HCT116 (cell line): ENCODE data around the gene ANGPTL5. TPM values are rescaled to one million over a fixed set of nuclear protein-coding genes. Genes with fewer than 3 reads are reported as not detected.
A peak's percentile ranks its signal among the peaks of the same experiment; 100 is the strongest.

Experiments used
- ATAC-seq: fragments of 200-7000 bp; cut with Tn5 transposase; 2 replicates; pipeline ENCODE4 v1.9.1; 2020; ENCODE audit warnings: mild to moderate bottlenecking, moderate library complexity
- BruUV-seq: library from RNA; stranded (reverse); fragments of 400-500 nt; replicated peaks from 2 replicates; lab custom pipeline; 2021; lab: Mats Ljungman, UMichigan
- CTCF ChIA-PET: fragments of 300-600 bp; sonication (Branson Sonifier 250); formaldehyde crosslinking; loops from one replicate; lab custom pipeline; 2021; ENCODE audit warnings: antibody characterized with exemption; lab: Charles Lee
- POLR2A ChIA-PET: fragments of 300-600, 350-600 bp; sonication (Branson Sonifier 250); formaldehyde crosslinking; loops from one replicate; lab custom pipeline; 2021; ENCODE audit warnings: antibody characterized with exemption; lab: Charles Lee
- RAD21 ChIA-PET, 2 experiments: fragments of 300-600 bp; sonication (Branson Sonifier 250); formaldehyde crosslinking; loops; one replicate each; lab custom pipeline; 2023; ENCODE audit warnings: low total read pairs in 2 of 2; ENCODE audit not compliant: uncharacterized antibody in 2 of 2, unreplicated experiment in 2 of 2, low non-redundant PET in 1 of 2; lab: Charles Lee
- DNase-seq: peaks from one replicate; pipeline ENCODE4 v3.0.0-alpha.2; 2010; ENCODE audit warnings: low read depth, low spot score
- H2AFZ ChIP-seq: fragments of 200-600 bp; shearing (Covaris generic), sonication (generic); 2 replicates; pipeline ENCODE4 v1.6.1; 2017; ENCODE audit warnings: low read depth, mixed run types, mixed read lengths, antibody characterized with exemption, low read length; ENCODE audit not compliant: poor library complexity, severe bottlenecking
- H3K27ac ChIP-seq: 2 replicates; pipeline ENCODE4 v1.5.1; 2012; ENCODE audit warnings: low read depth, low read length
- H3K27me3 ChIP-seq: fragments of 200-600 bp; sonication (generic); 2 replicates; pipeline ENCODE4 v1.6.1; 2016; ENCODE audit warnings: mixed run types, low read length, mixed read lengths; ENCODE audit not compliant: insufficient read depth
- H3K36me3 ChIP-seq, 2 experiments: fragments of 200-500 bp in 1 of 2; fragments of 200-600 bp in 1 of 2; sonication (Bioruptor generic) in 1 of 2; sonication (generic) in 1 of 2; 2 replicates each; pipeline versions ENCODE4 v1.5.1 to v1.6.1; 2014 to 2016; ENCODE audit warnings: low read length in 2 of 2, inconsistent platforms in 1 of 2, mixed read lengths in 1 of 2, mixed run types in 1 of 2; ENCODE audit not compliant: insufficient read depth in 2 of 2, control insufficient read depth in 1 of 2
- H3K4me1 ChIP-seq, 2 experiments: fragments of 200-600 bp in 1 of 2; sonication (generic) in 1 of 2; 2 replicates each; pipeline versions ENCODE4 v1.5.1 to v1.6.1; 2012 to 2017; ENCODE audit warnings: low read length in 2 of 2, inconsistent platforms in 1 of 2, mild to moderate bottlenecking in 1 of 2, mixed read lengths in 1 of 2, mixed run types in 1 of 2, moderate library complexity in 1 of 2; ENCODE audit not compliant: insufficient read depth in 2 of 2, control insufficient read depth in 1 of 2
- H3K4me2 ChIP-seq: fragments of 200-600 bp; sonication (generic); 2 replicates; pipeline ENCODE4 v1.6.1; 2017; ENCODE audit warnings: mixed run types, low read length, mixed read lengths
- H3K4me3 ChIP-seq, 2 experiments: fragments of 200-600 bp in 1 of 2; sonication (generic) in 1 of 2; replicated peaks in 1 of 2; 2 replicates each; pipeline ENCODE4 v1.5.1; 2011 to 2016; ENCODE audit warnings: low read length in 2 of 2, control low read depth in 1 of 2, low read depth in 1 of 2, mild to moderate bottlenecking in 1 of 2, mixed read lengths in 1 of 2, mixed run types in 1 of 2
- H3K79me2 ChIP-seq: fragments of 200-600 bp; sonication (generic); 2 replicates; pipeline ENCODE4 v1.6.1; 2017; ENCODE audit warnings: mild to moderate bottlenecking, mixed run types, low read length, moderate library complexity, mixed read lengths; ENCODE audit not compliant: insufficient read depth
- H3K9ac ChIP-seq: fragments of 200-600 bp; sonication (generic); 2 replicates; pipeline ENCODE4 v1.6.1; 2016; ENCODE audit warnings: low read length, mixed read lengths
- H3K9me2 ChIP-seq: fragments of 200-600 bp; sonication (generic), shearing (Covaris generic); 2 replicates; pipeline ENCODE4 v1.6.1; 2017; ENCODE audit warnings: mixed run types, mild to moderate bottlenecking, moderate library complexity; ENCODE audit not compliant: insufficient read depth
- H3K9me3 ChIP-seq, 2 experiments: fragments of 200-500 bp in 1 of 2; fragments of 200-600 bp in 1 of 2; sonication (Bioruptor generic) in 1 of 2; sonication (generic) in 1 of 2; 2 replicates each; pipeline ENCODE4 v1.6.1; 2014 to 2017; ENCODE audit warnings: low read length in 2 of 2, mixed read lengths in 2 of 2, inconsistent platforms in 1 of 2, low read depth in 1 of 2, mild to moderate bottlenecking in 1 of 2, mixed run types in 1 of 2, moderate library complexity in 1 of 2; ENCODE audit not compliant: control insufficient read depth in 1 of 2, insufficient read depth in 1 of 2
- H4K20me1 ChIP-seq: fragments of 200-600 bp; sonication (generic), shearing (Covaris generic); 2 replicates; pipeline ENCODE4 v1.6.1; 2017; ENCODE audit warnings: mixed run types, mild to moderate bottlenecking, moderate library complexity; ENCODE audit not compliant: insufficient read depth
- CBX3 ChIP-seq: IDR thresholded peaks from 2 replicates; pipeline ENCODE4 v1.6.1; 2012; ENCODE audit warnings: low read depth
- CEBPB ChIP-seq: IDR thresholded peaks from 2 replicates; pipeline ENCODE4 v1.6.1; 2012; ENCODE audit warnings: low read depth
- EGR1 ChIP-seq: IDR thresholded peaks from 2 replicates; pipeline ENCODE4 v1.6.1; 2012; ENCODE audit warnings: low read depth
- ELF1 ChIP-seq: IDR thresholded peaks from 2 replicates; pipeline ENCODE4 v1.6.1; 2012; ENCODE audit warnings: low read depth, borderline replicate concordance
- FOSL1 ChIP-seq: IDR thresholded peaks from 2 replicates; pipeline ENCODE4 v1.6.1; 2012; ENCODE audit warnings: low read depth
- JUND ChIP-seq: IDR thresholded peaks from 2 replicates; pipeline ENCODE4 v1.6.1; 2012
- MAX ChIP-seq: IDR thresholded peaks from 2 replicates; pipeline ENCODE4 v1.6.1; 2012
- POLR2A ChIP-seq: IDR thresholded peaks from 2 replicates; pipeline ENCODE4 v1.7.0; 2011; ENCODE audit warnings: borderline replicate concordance; ENCODE audit not compliant: insufficient read depth, insufficient read length; ENCODE audit errors: extremely low read depth
- POLR2AphosphoS5 ChIP-seq: IDR thresholded peaks from 2 replicates; pipeline ENCODE4 v1.6.1; 2011; ENCODE audit warnings: mild to moderate bottlenecking, low read depth, low read length, moderate library complexity
- RAD21 ChIP-seq: IDR thresholded peaks from 2 replicates; pipeline ENCODE4 v1.6.1; 2012; ENCODE audit warnings: low read depth, mild to moderate bottlenecking
- SP1 ChIP-seq: IDR thresholded peaks from 2 replicates; pipeline ENCODE4 v1.6.1; 2012; ENCODE audit warnings: low read depth
- TCF7L2 ChIP-seq: IDR thresholded peaks from 2 replicates; pipeline ENCODE4 v1.7.0; 2011; ENCODE audit warnings: borderline replicate concordance, inconsistent platforms; ENCODE audit not compliant: insufficient read depth, insufficient read length; ENCODE audit errors: extremely low read depth
- ZBTB33 ChIP-seq: IDR thresholded peaks from 2 replicates; pipeline ENCODE4 v1.6.1; 2011; ENCODE audit warnings: mild to moderate bottlenecking, low read length, moderate library complexity; ENCODE audit not compliant: insufficient replicate concordance; ENCODE audit errors: extremely low read depth
- ZFX ChIP-seq: fragments of 450-650 bp; IDR thresholded peaks from 2 replicates; pipeline ENCODE4 v1.6.1; 2017
- ZNF274 ChIP-seq: fragments of 200-500 bp; sonication (Bioruptor generic); IDR thresholded peaks from 2 replicates; pipeline ENCODE4 v1.6.1; 2014; ENCODE audit warnings: mild to moderate bottlenecking, low read depth, low read length, inconsistent platforms
- intact Hi-C: fragments of 100-400 bp; cut with micrococcal nuclease; formaldehyde crosslinking; loops from 2 replicates; pipeline ENCODE4 v1.10.0; 2022
- total RNA-seq: library from RNA; stranded (reverse); gene quantifications from one replicate; pipeline ENCODE4 v1.2.1, GENCODE V29; 2021; ENCODE audit not compliant: unreplicated experiment
- TF ChIP-seq, protein P1 (sequence below), 3 experiments: fragments of 200-600 bp in 1 of 3; sonication (generic) in 1 of 3; IDR thresholded peaks in 2 of 3; conservative IDR thresholded peaks in 1 of 3; 2 replicates each; pipeline ENCODE4 v1.5.1; 2012 to 2017; ENCODE audit warnings: low read depth in 2 of 3, low read length in 2 of 3, antibody characterized with exemption in 1 of 3, borderline replicate concordance in 1 of 3, control low read depth in 1 of 3, mild to moderate bottlenecking in 1 of 3, mixed read lengths in 1 of 3, mixed run types in 1 of 3, moderate library complexity in 1 of 3; ENCODE audit not compliant: insufficient read depth in 1 of 3
- TF ChIP-seq, protein P2 (sequence below): IDR thresholded peaks from 2 replicates; pipeline ENCODE4 v1.6.1; 2012; ENCODE audit warnings: low read depth

Gene ANGPTL5
- total RNA-seq, 1 experiment from 2014 or later = not detected

GRCh38 chr11:101909087-101909486, 7.2 kb downstream of the ANGPTL5 start:
- Histone ChIP-seq H4K20me1 (no peaks in the 10 kb centered on the region), H3K27ac (no peak overlapping the region), H2AFZ (peak overlapping the region; percentile 75), H3K4me1 (peaks cover 0 to 7% of the 10 kb centered on the region in 2 experiments; a peak in 3 of 4 replicates), H3K79me2 (no peaks in the 10 kb centered on the region), H3K9ac (no peak overlapping the region), H3K9me2 (no peaks in the 10 kb centered on the region), H3K36me3 (no peaks in the 10 kb centered on the region), H3K4me3 (no peak overlapping the region), H3K27me3 (no peaks in the 10 kb centered on the region), H3K4me2 (no peak overlapping the region), H3K9me3 (no peaks in the 10 kb centered on the region)
- DNase-seq (no peak), ATAC-seq (no peak)
- BruUV-seq = no TSS peak
- TF ChIP-seq ZNF274 (no peak), MAX (no peak), CEBPB (no peak), JUND (no peak), ZFX (no peak), RAD21 (no peak), ZBTB33 (no peak), FOSL1 (no peak), EGR1 (no peak), POLR2A (no peak), ELF1 (no peak), TCF7L2 (no peak), CBX3 (no peak), SP1 (no peak), POLR2AphosphoS5 (no peak)
- TF ChIP-seq, protein P1, sequence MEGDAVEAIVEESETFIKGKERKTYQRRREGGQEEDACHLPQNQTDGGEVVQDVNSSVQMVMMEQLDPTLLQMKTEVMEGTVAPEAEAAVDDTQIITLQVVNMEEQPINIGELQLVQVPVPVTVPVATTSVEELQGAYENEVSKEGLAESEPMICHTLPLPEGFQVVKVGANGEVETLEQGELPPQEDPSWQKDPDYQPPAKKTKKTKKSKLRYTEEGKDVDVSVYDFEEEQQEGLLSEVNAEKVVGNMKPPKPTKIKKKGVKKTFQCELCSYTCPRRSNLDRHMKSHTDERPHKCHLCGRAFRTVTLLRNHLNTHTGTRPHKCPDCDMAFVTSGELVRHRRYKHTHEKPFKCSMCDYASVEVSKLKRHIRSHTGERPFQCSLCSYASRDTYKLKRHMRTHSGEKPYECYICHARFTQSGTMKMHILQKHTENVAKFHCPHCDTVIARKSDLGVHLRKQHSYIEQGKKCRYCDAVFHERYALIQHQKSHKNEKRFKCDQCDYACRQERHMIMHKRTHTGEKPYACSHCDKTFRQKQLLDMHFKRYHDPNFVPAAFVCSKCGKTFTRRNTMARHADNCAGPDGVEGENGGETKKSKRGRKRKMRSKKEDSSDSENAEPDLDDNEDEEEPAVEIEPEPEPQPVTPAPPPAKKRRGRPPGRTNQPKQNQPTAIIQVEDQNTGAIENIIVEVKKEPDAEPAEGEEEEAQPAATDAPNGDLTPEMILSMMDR (IDR thresholded peaks at IDR 0.05 in 2 of 3, conservative IDR thresholded peaks at IDR 0.05 in 1 of 3; ENCODE audit: borderline replicate concordance in 1 of 3, insufficient read depth in 1 of 3, low read depth in 2 of 3, low read length in 2 of 3) = no peak
- TF ChIP-seq, protein P2, sequence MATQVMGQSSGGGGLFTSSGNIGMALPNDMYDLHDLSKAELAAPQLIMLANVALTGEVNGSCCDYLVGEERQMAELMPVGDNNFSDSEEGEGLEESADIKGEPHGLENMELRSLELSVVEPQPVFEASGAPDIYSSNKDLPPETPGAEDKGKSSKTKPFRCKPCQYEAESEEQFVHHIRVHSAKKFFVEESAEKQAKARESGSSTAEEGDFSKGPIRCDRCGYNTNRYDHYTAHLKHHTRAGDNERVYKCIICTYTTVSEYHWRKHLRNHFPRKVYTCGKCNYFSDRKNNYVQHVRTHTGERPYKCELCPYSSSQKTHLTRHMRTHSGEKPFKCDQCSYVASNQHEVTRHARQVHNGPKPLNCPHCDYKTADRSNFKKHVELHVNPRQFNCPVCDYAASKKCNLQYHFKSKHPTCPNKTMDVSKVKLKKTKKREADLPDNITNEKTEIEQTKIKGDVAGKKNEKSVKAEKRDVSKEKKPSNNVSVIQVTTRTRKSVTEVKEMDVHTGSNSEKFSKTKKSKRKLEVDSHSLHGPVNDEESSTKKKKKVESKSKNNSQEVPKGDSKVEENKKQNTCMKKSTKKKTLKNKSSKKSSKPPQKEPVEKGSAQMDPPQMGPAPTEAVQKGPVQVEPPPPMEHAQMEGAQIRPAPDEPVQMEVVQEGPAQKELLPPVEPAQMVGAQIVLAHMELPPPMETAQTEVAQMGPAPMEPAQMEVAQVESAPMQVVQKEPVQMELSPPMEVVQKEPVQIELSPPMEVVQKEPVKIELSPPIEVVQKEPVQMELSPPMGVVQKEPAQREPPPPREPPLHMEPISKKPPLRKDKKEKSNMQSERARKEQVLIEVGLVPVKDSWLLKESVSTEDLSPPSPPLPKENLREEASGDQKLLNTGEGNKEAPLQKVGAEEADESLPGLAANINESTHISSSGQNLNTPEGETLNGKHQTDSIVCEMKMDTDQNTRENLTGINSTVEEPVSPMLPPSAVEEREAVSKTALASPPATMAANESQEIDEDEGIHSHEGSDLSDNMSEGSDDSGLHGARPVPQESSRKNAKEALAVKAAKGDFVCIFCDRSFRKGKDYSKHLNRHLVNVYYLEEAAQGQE = no peak
- POLR2A ChIA-PET = no interaction called here
- RAD21 ChIA-PET = no interaction called here
- intact Hi-C loops = no loop called here
- CTCF ChIA-PET = no interaction called here
